ENCODE data around the gene ZMYND12.
"Not testable (repeated sequence)": the region's sequence is repeated elsewhere in the genome, so short reads cannot be mapped to it uniquely, and the experiment has no call there.

ZMYND12 gene

GRCh38 chr1:42456010-42456753, at the start of gene ZMYND12, which contains the start of gene PPCS:
Gene ZMYND12 (minus strand): TSS chr1:42456022. CDS start chr1:42455997, 25 bp downstream.
Gene PPCS (plus strand): TSS chr1:42456543. CDS start chr1:42456566, 23 bp downstream.
- peak; percentile 55 to 88 for DNase-seq

DNA sequence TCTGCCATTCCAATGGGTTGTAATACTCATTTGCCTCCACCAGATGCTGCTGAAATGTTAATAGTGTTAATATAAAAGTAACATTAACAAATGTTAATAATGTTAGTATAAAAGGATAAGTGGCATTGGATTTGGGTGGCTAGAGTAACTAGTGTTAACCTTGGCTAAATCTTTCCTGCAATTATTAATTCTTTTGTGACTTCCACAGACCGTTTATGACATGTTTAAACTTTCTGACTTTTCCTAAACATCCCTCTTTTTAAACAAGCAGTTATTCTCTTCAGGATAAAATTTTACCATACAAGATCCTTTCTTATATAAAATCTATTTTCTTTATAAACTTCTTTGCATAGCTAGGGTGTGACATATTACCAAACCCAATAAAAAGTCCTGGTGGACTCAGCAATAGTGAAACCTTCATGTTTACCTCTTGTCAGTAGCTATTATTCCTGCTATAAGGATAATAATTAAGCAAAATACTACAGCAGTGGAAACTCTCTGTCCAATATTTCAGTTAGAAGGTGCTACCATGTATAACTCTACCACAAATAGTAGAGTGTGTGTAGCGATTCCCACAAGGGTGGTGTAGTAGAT, 48.8 kb upstream of the ZMYND12 start:
- DNase-seq: no peak

DNA sequence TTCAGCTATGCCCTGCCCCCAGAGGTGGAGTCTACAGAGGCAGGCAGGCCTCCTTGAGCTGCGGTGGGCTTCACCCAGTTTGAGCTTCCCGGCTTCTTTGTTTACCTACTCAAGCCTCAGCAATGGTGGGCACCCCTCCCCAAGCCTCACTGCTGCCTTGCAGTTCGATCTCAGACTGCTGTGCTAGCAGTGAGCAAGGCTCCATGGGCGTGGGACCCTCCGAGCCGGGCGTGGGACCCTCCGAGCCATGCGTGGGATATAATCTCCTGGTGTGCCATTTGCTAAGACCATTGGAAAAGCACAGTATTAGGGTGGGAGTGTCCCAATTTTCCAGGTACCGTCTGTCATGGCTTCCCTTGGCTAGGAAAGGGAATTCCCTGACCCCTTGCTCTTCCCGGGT, 46.2 kb upstream of the ZMYND12 start:
- DNase-seq: not testable (repeated sequence)

DNA sequence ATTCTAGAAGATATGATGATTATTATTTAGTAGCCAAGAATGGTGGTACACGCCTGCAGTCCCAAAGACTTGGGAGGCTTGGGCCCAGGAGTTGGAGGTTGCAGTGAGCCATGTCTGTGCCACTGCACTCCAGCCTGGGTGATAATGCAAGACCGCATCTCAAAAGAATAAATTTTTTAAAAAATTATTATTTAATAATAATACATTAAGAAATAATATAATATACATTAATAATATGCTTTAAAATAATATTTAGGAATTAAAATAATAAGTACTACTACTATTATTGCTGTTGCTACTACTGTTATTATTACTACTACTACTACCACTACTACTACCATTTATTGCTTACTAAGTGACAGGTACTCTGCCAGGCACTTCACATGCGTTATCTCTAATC, 34.4 kb upstream of the ZMYND12 start:
- no peak for DNase-seq

DNA sequence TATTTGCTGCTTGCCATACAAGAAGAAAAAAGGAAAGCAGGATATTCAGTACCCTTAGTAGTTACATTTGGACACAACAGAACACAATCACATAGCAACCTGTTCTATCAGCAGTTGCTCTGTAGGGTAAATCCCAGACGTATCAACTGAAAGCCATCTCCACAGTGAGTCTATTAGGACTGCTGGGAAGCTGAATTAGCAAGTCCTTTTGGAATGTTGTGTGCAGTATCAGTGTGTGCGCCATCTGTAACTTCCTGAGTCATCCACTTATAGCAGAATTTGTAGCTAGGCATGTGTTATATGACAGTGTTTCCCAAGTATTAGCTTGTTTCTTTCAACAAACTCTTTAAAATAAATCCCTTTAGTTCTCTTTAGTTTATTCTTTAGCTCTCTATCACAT, 28.6 kb upstream of the ZMYND12 start:
- peak; percentile 45 to 86 for DNase-seq

GRCh38 chr1:42482635-42483153, 26.9 kb upstream of the ZMYND12 start:
- no peak for DNase-seq

GRCh38 chr1:42480921-42481320, 25.1 kb upstream of the ZMYND12 start:
- DNase-seq: no peak

DNA sequence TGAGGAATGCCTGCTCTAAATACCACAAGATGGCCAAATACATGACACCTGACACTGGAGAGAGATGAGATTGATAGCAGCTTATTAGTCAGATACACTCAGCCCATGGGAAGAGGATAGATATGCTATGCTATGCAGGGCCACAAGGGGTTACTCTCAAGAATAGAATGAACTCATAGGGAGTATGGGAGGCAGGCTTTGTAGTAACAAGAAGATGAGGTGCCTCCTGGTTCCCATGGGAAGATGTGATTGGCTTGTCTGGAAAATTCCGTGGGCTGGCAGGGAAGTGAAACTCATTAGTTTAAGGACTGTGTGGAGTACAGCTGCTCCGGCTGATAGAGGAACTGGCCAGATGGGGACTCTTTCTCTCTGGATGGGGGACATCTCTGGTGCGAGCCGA, 23.8 kb upstream of the ZMYND12 start:
- DNase-seq: peak in 1 of 2 experiments; percentile 44

- no peak for DNase-seq
These were observed 22.0 kb upstream of the ZMYND12 start for GRCh38 chr1:42477775-42478174.

GRCh38 chr1:42477354-42477753, 21.5 kb upstream of the ZMYND12 start:
- not testable (repeated sequence) for DNase-seq

DNA sequence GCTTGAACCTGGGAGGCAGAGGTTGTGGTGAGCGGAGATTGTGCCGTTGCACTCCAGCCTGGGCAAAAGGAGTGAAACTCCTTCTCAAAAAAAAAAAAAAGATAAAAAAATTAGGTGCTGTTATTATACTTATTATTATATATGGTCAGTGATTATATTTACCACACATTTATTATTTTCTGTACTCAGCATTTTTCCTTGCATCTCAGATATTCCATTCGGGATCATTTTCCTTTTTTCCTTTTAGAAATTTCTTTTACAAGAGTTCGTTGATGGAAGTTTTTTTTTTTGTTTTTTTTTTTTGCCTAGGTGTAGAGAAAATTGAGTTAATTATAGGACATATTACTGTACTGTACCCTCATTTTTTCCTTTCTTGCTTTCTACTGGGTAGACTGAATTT, 20.8 kb upstream of the ZMYND12 start:
- no peak for DNase-seq

- DNase-seq: no peak
These were observed 13.9 kb upstream of the ZMYND12 start for GRCh38 chr1:42469727-42470126.

- DNase-seq: no peak
These were observed 10.2 kb upstream of the ZMYND12 start for GRCh38 chr1:42466030-42466429.

GRCh38 chr1:42463921-42464320, 8.1 kb upstream of the ZMYND12 start:
- DNase-seq: no peak

DNA sequence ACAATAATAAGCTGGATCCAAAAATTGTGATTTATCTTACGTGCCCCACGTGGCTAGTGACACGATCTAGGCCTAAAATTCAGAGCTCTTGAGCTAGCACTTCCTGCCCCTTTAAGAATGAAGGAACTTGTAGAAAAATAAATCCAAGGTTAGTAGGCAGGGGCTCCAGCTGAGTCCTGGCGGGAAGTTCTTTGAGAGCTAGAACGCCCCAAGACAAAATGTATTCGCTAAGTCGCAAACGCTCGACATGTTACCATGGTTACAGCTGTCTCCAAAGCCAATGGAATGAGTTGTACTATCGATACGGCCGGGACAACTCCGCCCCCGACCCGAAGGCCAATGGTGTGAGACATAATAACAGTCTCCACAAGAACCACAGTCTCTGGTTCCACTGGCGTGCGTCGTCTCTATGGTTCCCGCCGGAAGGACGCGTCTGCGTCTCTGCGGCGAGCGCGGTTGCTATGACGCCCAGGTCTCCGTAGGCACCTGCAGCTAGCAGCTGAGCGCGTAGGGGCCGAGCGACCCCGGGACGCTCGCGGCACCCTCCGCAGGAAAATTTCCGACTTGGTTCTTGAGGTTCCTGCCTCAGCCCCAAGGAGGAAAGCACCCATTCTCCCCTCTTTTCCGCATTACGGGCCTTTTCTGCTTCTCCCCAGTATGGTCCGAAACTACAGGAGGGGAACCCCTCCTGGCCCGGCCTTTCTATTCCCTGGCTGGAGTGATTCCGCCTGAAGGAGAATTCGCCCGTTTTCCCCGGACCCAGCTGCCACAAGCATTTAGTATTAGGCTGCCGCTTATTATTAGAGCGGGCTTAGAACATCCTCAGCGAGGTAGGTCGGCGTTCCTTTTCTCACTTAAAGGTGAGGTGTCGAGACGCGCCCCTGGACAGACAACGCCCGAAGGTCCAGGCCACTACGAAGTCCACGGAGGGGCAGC, 7.3 kb upstream of the ZMYND12 start, which contains the start of gene CCDC30:
Gene CCDC30, plus strand, starts transcription at position 459 of the 936 bp plus-strand sequence. CDS start 17,266 bp downstream, outside the sequence.
- peak; percentile 94 to 97 for DNase-seq

DNA sequence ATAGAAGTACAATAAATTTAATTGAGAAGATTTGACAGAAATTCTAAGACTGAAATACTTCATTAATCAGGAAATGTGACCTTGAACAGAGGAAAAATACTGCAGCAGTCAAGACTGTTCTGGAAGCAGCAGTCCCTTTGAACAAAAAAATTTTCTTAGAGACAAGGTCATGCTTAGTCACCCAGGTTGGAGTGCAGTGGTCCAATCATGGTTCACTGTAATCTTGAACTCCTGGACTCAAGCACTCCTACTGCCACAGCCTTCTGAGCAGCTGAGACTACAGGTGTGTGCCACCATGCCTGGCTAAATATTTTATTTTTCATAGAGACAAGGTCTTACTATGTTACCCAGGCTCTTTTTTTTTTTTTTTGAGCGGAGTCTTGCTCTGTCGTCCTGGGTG, 5.4 kb upstream of the ZMYND12 start:
- DNase-seq: no peak

GRCh38 chr1:42456754-42457089, 900 bp upstream of the ZMYND12 start:
- peak in 1 of 2 experiments; percentile 29 for DNase-seq

- no peak for DNase-seq
These were observed 1.4 kb downstream of the ZMYND12 start for GRCh38 chr1:42454403-42454802.

DNA sequence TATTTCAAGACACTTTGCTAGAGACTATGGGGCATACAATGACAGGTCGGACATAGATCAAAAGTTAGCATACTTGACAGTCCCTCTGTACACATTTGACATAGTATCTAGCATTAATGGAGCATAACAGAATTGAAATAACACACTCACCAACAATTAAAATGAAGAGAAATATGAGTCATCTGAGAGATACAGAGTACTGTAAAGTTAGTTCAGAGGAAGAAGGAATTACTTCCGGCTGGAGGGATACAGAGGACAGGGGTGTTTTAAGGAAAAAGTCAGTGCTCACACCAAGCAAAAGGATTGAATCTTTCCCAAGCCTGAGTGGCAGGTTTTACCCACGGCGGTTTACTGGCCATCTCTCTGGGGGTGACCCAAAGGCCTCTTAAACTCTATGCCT, 2.4 kb downstream of the ZMYND12 start:
- no peak for DNase-seq

- DNase-seq: no peak
These were observed 5.8 kb downstream of the ZMYND12 start for GRCh38 chr1:42450061-42450460.

DNA sequence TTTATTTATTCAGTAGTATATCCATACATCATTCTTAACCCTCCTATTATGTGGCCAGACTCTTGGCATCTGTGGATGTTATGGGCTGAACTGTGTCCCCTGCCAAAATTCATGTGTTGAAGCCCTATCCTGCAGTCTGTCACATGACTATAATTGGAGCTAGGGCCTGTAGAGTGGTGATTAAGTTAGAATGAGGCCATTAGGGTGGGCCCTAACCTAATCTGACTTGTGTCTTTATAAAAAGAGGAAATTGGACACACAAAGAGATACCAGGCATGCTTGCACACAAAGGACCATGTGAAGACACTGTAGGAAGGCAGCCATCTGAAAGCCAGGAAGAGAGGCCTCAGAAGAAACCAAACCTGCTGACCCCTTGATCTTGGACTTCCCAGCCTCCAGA, 6.6 kb downstream of the ZMYND12 start:
- DNase-seq: no peak

DNA sequence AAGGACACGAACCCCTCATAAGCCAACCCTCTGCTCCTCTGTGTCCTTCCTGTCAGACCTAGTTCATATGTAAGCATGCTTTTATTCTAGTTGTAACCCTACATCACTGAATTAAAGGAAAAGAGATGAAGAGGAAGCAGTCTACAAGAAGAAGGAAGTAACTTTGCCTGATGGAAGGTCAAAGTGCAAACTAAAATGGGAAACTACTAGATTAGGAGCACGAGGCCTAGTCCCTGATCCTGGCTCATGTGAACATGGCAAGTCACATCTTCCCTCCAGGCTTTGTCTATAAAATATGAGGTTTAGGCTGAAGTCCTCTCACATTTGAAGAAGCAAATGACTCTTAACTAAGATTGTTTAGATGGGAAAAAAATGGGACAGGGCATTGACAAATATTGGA, 13.2 kb downstream of the ZMYND12 start:
- DNase-seq: no peak

DNA sequence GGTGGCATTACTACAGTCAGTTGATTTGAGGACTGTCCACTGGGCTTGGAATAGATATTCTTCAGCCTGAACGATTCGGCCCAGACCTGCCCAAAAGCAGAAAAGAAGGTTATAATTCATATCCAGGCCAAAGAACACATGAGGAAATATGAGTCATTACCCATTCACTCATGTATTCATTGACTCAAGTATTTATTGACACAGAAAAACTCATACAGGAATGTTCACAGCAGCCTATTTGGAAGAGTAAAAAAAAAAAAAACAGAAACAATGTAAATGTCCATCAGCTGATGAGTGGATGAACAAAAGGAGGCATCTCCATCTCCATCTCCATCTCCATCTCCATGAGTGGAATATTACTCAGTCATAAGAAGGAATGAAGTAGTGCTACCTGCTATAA, 15.9 kb downstream of the ZMYND12 start:
- no peak for DNase-seq
